Measurements from ENCODE around the gene GNA12. TPM values are rescaled to one million over a fixed set of nuclear protein-coding genes. Genes with fewer than 3 reads are reported as not detected.

GNA12 gene
- total and polyA plus RNA-seq, 9 of the 15 experiments (the other 6 are each of a cell fraction or from before 2014, with no cell fraction given), result 0.65 to 32.7 (median 9.6) TPM

DNA sequence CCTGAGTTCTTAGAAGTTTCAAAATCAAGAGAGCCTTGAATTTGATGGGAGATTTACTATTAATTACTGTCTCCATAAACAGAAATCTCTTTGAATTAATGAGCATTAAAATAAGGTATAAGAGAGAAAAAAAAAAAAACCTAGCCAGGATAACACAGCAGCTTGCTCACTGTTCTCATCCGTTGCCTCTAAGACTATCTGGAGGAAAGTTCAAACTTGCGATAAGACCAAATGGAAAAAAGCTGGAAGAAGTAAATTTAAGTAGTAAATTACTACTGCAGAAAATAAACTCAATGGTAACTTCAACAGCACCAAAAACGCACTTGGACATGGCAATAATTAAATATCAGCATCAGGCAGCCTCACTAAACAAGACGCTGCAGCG, 36.7 kb downstream of the GNA12 start:
- Histone ChIP-seq H3K79me2 (ENCODE audit: control insufficient read depth, insufficient read depth, low read length) (peaks cover 3% of the 10 kb centered on the region; the same call in 1 of the 3 replicates), H3K9me1 (ENCODE audit: control insufficient read depth, insufficient read depth, low read length) (no peaks in the 10 kb centered on the region), H4K20me1 (replicated peaks; ENCODE audit: control insufficient read depth, insufficient read depth, low read length) (0 out of 2 replicates have a peak, but pooled peaks cover 10% of the 10 kb centered on the region), H3K27me3 (ENCODE audit: control insufficient read depth in 2 of 2, insufficient read depth in 2 of 2, low read length in 2 of 2) (no peaks in the 10 kb centered on the region), H3K9ac (ENCODE audit: insufficient read depth in 1 of 2, low read depth in 2 of 2, low read length in 2 of 2) (no peak overlapping the region), H3K27ac (ENCODE audit: extremely low read depth, low read depth, low read length) (no peak overlapping the region), H3K9me3 (replicated peaks; ENCODE audit: control insufficient read depth, insufficient read depth, low read depth, low read length) (no peaks in the 10 kb centered on the region), H3K4me3 (no peak overlapping the region), H2AFZ (ENCODE audit: low read depth, low read length) (no peak overlapping the region), H3K4me1 (replicated peaks in 1 of 2; ENCODE audit: control insufficient read depth in 2 of 2, insufficient read depth in 2 of 2, low read length in 2 of 2) (peaks cover 19 to 20% of the 10 kb centered on the region in 2 experiments), H3K36me3 (ENCODE audit: control insufficient read depth, insufficient read depth, low read length) (no peaks in the 10 kb centered on the region), H3K4me2 (ENCODE audit: insufficient read depth, low read length) (no peak overlapping the region)
- in situ Hi-C loops (cut with MboI), result no loop called here
- FAIRE-seq (no peak), DNase-seq (ENCODE audit: extremely low read depth in 1 of 4, low spot score in 3 of 4) (no peak), ATAC-seq (no peak)
- ChIA-PET POLR2A (interaction anchor here (1.5 kb wide), 1 partner anchor 26 kb away, joined by 3 read pairs; no protein-coding TSS in a partner anchor), CTCF (ENCODE audit: low intra/inter-chr PET ratio) (no interaction called here)
- WGBS (ENCODE audit: insufficient coverage, low coverage, missing lambda C conversion rate), result 72% methylated on average over 5 of the region's 5 CpGs
- TF ChIP-seq, protein P1, sequence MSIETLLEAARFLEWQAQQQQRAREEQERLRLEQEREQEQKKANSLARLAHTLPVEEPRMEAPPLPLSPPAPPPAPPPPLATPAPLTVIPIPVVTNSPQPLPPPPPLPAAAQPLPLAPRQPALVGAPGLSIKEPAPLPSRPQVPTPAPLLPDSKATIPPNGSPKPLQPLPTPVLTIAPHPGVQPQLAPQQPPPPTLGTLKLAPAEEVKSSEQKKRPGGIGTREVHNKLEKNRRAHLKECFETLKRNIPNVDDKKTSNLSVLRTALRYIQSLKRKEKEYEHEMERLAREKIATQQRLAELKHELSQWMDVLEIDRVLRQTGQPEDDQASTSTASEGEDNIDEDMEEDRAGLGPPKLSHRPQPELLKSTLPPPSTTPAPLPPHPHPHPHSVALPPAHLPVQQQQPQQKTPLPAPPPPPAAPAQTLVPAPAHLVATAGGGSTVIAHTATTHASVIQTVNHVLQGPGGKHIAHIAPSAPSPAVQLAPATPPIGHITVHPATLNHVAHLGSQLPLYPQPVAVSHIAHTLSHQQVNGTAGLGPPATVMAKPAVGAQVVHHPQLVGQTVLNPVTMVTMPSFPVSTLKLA (conservative IDR thresholded peaks at IDR 0.05), result no peak
- no TSS peak for BruUV-seq (replicated peaks)
- intact Hi-C loops (cut with micrococcal nuclease), result no loop called here

DNA sequence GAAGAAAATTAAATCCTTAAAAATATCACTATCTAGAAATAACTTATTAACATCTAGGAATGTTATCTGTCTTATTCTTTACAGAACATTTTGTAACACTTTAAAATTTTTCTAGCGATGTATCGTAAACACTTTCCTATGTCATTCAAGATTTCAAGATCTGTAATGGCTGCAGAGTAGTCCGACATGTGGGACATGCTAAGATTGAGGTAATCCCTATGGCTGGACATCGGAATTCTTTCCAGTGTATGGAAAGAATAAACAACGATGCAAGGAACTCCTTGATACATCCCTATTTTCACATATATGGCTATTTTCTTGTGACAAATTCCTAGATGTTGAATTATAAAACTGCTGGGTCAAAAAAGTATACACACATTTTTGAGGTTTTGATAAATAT, 37.5 kb downstream of the GNA12 start:
- POLR2A ChIA-PET, result no interaction called here
- TF ChIP-seq POU5F1 (IDR thresholded peaks at IDR 0.05; ENCODE audit: borderline replicate concordance, low read depth, low read length, partially characterized antibody) (no peak), ZZZ3 (IDR thresholded peaks at IDR 0.05) (no peak), CBFA2T2 (conservative IDR thresholded peaks at IDR 0.05) (no peak), NFIX (CRISPR knock-in tag; IDR thresholded peaks at IDR 0.05; ENCODE audit: low read depth) (no peak), HDGF (IDR thresholded peaks at IDR 0.05) (no peak)

More for the DNA sequence above, 37.5 kb downstream of the GNA12 start:
- no peak overlapping the region for H3K4me3 ChIP-seq
- in situ Hi-C loops (cut with MboI), result no loop called here
- H3K4me1 ChIP-seq (replicated peaks in 1 of 2; ENCODE audit: control insufficient read depth in 2 of 2, insufficient read depth in 2 of 2, low read length in 2 of 2), result peaks cover 19 to 20% of the 10 kb centered on the region in 2 experiments
- intact Hi-C loops (cut with micrococcal nuclease), result no loop called here
- no peaks in the 10 kb centered on the region for H3K27me3 ChIP-seq (ENCODE audit: control insufficient read depth in 2 of 2, insufficient read depth in 2 of 2, low read length in 2 of 2)
- H3K36me3 ChIP-seq (ENCODE audit: control insufficient read depth, insufficient read depth, low read length), result no peaks in the 10 kb centered on the region
- no TSS peak for BruUV-seq (replicated peaks)
- DNase-seq (ENCODE audit: extremely low read depth in 1 of 4, low spot score in 3 of 4) (no peak), ATAC-seq (no peak), FAIRE-seq (no peak)
- H3K9ac ChIP-seq (ENCODE audit: insufficient read depth in 1 of 2, low read depth in 2 of 2, low read length in 2 of 2), result no peak overlapping the region
- H3K4me2 ChIP-seq (ENCODE audit: insufficient read depth, low read length), result no peak overlapping the region
- 0 out of 2 replicates have a peak, but pooled peaks cover 10% of the 10 kb centered on the region for H4K20me1 ChIP-seq (replicated peaks; ENCODE audit: control insufficient read depth, insufficient read depth, low read length)
- H2AFZ ChIP-seq (ENCODE audit: low read depth, low read length), result no peak overlapping the region
- H3K9me3 ChIP-seq (replicated peaks; ENCODE audit: control insufficient read depth, insufficient read depth, low read depth, low read length), result no peaks in the 10 kb centered on the region
- H3K27ac ChIP-seq (ENCODE audit: extremely low read depth, low read depth, low read length), result no peak overlapping the region
- 90% methylated on average over 5 of the region's 5 CpGs for WGBS (ENCODE audit: insufficient coverage, low coverage, missing lambda C conversion rate)
- CTCF ChIA-PET (ENCODE audit: low intra/inter-chr PET ratio), result no interaction called here
- no peaks in the 10 kb centered on the region for H3K9me1 ChIP-seq (ENCODE audit: control insufficient read depth, insufficient read depth, low read length)
- H3K79me2 ChIP-seq (ENCODE audit: control insufficient read depth, insufficient read depth, low read length), result peaks cover 3% of the 10 kb centered on the region; the same call in 1 of the 3 replicates

All from K562 (cell line).